ENCODE data around the gene PMIS2.

Gene PMIS2

DNA sequence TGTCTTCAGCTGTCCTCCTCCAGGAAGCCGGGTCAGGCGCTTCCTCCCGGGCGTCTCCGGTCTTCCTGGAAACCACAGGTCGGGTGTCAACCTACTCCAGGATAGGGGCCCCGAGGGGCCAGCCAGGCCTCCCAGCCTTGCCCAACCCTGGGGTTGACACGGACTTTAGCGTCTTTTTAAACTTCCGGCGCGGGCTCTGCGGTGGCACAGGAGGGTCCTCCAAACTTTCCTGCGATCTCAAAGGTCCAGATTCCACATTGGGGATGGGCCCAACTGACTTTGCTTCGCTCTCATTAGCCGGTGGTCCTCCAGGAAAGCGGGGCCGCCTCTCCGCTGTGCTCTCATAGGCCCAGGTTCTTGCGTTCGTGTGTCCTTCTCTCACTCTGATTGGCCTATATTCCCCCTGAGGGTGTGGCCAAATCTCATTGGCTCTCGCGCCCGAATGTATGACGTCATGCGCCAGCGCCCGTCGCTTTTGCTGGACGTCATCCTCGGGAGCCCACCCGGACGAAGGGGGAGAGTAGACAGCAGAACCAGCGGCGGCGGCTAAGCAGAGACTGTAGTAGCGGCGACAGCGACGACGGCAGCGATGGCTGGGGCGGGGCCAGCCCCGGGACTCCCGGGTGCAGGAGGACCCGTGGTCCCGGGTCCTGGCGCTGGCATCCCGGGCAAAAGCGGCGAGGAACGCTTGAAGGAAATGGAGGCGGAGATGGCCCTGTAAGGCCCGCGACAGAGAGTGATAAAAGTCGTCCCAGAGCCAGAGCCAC lies 42.8 kb downstream of the PMIS2 start, which contains the start of gene RBM42:
TSS of gene RBM42 (plus strand) at position 472 of the 767 bp plus-strand sequence. CDS start at position 590, 118 bp downstream.
- peak within 1 kb of the TSS; percentile 62 for H3K4me3 ChIP-seq (ENCODE audit: low read depth, low read length)
- H3K4me1 ChIP-seq (ENCODE audit: control insufficient read depth, insufficient read depth, low read length), result peaks cover 13% of the 10 kb centered on the region
- ChIA-PET POLR2A (interaction anchor here (0.5 to 4.6 kb wide), 11 partner anchors 9 to 302 kb away, joined by 3 to 42 read pairs (median 4); partner anchors contain the start of genes COX6B1 and HAUS5), CTCF (interaction anchor here (0.6 to 1.2 kb wide), 2 partner anchors 74 to 199 kb away, joined by 3 read pairs; no protein-coding TSS in a partner anchor)
- H3K36me3 ChIP-seq (ENCODE audit: control insufficient read depth in 2 of 2, insufficient read depth in 1 of 2, low read length in 2 of 2), result peaks cover 40 to 70% of the 10 kb centered on the region in 2 experiments
- H3K27ac ChIP-seq (ENCODE audit: extremely low read depth, low read depth, low read length), result peak within 1 kb of the TSS; percentile 83
- H3K9me3 ChIP-seq (ENCODE audit: control insufficient read depth, insufficient read depth, low read depth, low read length), result no peaks in the 10 kb centered on the region
- TF ChIP-seq ZNF843 (tag by site-specific recombination; IDR thresholded peaks at IDR 0.05) (peak; percentile 75), ZNF792 (tag by site-specific recombination; IDR thresholded peaks at IDR 0.05) (0 out of 2 replicates have a peak, but pooled peaks have one; percentile 66), SP3 (tag by site-specific recombination; IDR thresholded peaks at IDR 0.05) (peak; percentile 100), ZNF654 (tag by site-specific recombination; IDR thresholded peaks at IDR 0.05; ENCODE audit: low read depth) (no peak), ZNF2 (tag by site-specific recombination; IDR thresholded peaks at IDR 0.05) (peak; percentile 96), ZNF341 (tag by site-specific recombination; IDR thresholded peaks at IDR 0.05; ENCODE audit: low read depth) (peak; percentile 70), HOXC10 (CRISPR knock-in tag; IDR thresholded peaks at IDR 0.05) (no peak), SP7 (tag by site-specific recombination; IDR thresholded peaks at IDR 0.05) (peak; percentile 98), ZNF394 (tag by site-specific recombination; IDR thresholded peaks at IDR 0.05; ENCODE audit: borderline replicate concordance) (peak; percentile 65; the same call in 1 of the 2 replicates), ZFP3 (tag by site-specific recombination; IDR thresholded peaks at IDR 0.05; ENCODE audit: low read depth) (no peak), SETDB1 (IDR thresholded peaks at IDR 0.05; ENCODE audit: insufficient read length, low read length) (no peak), ZNF473 (tag by site-specific recombination; IDR thresholded peaks at IDR 0.05) (no peak), GLIS2 (tag by site-specific recombination; IDR thresholded peaks at IDR 0.05) (peak; percentile 96), ZNF366 (tag by site-specific recombination; conservative IDR thresholded peaks at IDR 0.05) (no peak), KLF10 (tag by site-specific recombination; IDR thresholded peaks at IDR 0.05) (peak; percentile 83; the same call in 1 of the 2 replicates), ZNF214 (tag by site-specific recombination; IDR thresholded peaks at IDR 0.05; ENCODE audit: borderline replicate concordance) (no peak), KLF7 (tag by site-specific recombination; IDR thresholded peaks at IDR 0.05; ENCODE audit: borderline replicate concordance) (peak; percentile 97), OSR2 (tag by site-specific recombination; IDR thresholded peaks at IDR 0.05) (peak; percentile 73)
- TF ChIP-seq, protein P1, sequence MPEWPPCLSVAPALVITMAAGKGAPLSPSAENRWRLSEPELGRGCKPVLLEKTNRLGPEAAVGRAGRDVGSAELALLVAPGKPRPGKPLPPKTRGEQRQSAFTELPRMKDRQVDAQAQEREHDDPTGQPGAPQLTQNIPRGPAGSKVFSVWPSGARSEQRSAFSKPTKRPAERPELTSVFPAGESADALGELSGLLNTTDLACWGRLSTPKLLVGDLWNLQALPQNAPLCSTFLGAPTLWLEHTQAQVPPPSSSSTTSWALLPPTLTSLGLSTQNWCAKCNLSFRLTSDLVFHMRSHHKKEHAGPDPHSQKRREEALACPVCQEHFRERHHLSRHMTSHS (tag by site-specific recombination; IDR thresholded peaks at IDR 0.05), result peak; percentile 11; the same call in 1 of the 2 replicates
- TF ChIP-seq, protein P2, sequence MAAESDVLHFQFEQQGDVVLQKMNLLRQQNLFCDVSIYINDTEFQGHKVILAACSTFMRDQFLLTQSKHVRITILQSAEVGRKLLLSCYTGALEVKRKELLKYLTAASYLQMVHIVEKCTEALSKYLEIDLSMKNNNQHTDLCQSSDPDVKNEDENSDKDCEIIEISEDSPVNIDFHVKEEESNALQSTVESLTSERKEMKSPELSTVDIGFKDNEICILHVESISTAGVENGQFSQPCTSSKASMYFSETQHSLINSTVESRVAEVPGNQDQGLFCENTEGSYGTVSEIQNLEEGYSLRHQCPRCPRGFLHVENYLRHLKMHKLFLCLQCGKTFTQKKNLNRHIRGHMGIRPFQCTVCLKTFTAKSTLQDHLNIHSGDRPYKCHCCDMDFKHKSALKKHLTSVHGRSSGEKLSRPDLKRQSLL (tag by site-specific recombination; IDR thresholded peaks at IDR 0.05), result peak; percentile 13; the same call in 1 of the 2 replicates
- TF ChIP-seq, protein P3, sequence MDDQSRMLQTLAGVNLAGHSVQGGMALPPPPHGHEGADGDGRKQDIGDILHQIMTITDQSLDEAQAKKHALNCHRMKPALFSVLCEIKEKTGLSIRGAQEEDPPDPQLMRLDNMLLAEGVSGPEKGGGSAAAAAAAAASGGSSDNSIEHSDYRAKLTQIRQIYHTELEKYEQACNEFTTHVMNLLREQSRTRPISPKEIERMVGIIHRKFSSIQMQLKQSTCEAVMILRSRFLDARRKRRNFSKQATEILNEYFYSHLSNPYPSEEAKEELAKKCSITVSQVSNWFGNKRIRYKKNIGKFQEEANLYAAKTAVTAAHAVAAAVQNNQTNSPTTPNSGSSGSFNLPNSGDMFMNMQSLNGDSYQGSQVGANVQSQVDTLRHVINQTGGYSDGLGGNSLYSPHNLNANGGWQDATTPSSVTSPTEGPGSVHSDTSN (CRISPR knock-in tag; IDR thresholded peaks at IDR 0.05), result peak; percentile 70
- TF ChIP-seq, protein P4, sequence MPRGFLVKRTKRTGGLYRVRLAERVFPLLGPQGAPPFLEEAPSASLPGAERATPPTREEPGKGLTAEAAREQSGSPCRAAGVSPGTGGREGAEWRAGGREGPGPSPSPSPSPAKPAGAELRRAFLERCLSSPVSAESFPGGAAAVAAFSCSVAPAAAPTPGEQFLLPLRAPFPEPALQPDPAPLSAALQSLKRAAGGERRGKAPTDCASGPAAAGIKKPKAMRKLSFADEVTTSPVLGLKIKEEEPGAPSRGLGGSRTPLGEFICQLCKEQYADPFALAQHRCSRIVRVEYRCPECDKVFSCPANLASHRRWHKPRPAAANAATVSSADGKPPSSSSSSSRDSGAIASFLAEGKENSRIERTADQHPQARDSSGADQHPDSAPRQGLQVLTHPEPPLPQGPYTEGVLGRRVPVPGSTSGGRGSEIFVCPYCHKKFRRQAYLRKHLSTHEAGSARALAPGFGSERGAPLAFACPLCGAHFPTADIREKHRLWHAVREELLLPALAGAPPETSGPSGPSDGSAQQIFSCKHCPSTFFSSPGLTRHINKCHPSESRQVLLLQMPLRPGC (tag by site-specific recombination; IDR thresholded peaks at IDR 0.05), result peak; percentile 96
- TF ChIP-seq, protein P5, sequence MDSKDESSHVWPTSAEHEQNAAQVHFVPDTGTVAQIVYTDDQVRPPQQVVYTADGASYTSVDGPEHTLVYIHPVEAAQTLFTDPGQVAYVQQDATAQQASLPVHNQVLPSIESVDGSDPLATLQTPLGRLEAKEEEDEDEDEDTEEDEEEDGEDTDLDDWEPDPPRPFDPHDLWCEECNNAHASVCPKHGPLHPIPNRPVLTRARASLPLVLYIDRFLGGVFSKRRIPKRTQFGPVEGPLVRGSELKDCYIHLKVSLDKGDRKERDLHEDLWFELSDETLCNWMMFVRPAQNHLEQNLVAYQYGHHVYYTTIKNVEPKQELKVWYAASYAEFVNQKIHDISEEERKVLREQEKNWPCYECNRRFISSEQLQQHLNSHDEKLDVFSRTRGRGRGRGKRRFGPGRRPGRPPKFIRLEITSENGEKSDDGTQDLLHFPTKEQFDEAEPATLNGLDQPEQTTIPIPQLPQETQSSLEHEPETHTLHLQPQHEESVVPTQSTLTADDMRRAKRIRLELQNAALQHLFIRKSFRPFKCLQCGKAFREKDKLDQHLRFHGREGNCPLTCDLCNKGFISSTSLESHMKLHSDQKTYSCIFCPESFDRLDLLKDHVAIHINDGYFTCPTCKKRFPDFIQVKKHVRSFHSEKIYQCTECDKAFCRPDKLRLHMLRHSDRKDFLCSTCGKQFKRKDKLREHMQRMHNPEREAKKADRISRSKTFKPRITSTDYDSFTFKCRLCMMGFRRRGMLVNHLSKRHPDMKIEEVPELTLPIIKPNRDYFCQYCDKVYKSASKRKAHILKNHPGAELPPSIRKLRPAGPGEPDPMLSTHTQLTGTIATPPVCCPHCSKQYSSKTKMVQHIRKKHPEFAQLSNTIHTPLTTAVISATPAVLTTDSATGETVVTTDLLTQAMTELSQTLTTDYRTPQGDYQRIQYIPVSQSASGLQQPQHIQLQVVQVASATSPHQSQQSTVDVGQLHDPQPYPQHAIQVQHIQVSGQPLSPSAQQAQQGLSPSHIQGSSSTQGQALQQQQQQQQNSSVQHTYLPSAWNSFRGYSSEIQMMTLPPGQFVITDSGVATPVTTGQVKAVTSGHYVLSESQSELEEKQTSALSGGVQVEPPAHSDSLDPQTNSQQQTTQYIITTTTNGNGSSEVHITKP (tag by site-specific recombination; IDR thresholded peaks at IDR 0.05), result peak; percentile 77
- TF ChIP-seq, protein P6, sequence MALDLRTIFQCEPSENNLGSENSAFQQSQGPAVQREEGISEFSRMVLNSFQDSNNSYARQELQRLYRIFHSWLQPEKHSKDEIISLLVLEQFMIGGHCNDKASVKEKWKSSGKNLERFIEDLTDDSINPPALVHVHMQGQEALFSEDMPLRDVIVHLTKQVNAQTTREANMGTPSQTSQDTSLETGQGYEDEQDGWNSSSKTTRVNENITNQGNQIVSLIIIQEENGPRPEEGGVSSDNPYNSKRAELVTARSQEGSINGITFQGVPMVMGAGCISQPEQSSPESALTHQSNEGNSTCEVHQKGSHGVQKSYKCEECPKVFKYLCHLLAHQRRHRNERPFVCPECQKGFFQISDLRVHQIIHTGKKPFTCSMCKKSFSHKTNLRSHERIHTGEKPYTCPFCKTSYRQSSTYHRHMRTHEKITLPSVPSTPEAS (tag by site-specific recombination; IDR thresholded peaks at IDR 0.05), result peak; percentile 64; the same call in 1 of the 2 replicates
- TF ChIP-seq, protein P7, sequence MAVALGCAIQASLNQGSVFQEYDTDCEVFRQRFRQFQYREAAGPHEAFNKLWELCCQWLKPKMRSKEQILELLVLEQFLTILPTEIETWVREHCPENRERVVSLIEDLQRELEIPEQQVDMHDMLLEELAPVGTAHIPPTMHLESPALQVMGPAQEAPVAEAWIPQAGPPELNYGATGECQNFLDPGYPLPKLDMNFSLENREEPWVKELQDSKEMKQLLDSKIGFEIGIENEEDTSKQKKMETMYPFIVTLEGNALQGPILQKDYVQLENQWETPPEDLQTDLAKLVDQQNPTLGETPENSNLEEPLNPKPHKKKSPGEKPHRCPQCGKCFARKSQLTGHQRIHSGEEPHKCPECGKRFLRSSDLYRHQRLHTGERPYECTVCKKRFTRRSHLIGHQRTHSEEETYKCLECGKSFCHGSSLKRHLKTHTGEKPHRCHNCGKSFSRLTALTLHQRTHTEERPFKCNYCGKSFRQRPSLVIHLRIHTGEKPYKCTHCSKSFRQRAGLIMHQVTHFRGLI (tag by site-specific recombination; IDR thresholded peaks at IDR 0.05), result peak; percentile 99
